Measurements from ENCODE around the gene CLNS1A.

- TF ChIP-seq CTCF (IDR thresholded peaks at IDR 0.05) (no peak), POLR2A (IDR thresholded peaks at IDR 0.05) (no peak)
Observed at GRCh38 chr11:77598195-77598594, 39.4 kb downstream of the CLNS1A start.

All from heart left ventricle (tissue), 13 donors.